Neural cell (in vitro differentiated cells): Measurements from ENCODE around the gene SH3GL3. TPM values are rescaled to one million over a fixed set of nuclear protein-coding genes. Genes with fewer than 3 reads are reported as not detected.

Experiments
- H2AFZ ChIP-seq: fragments of 200-600, 300-800 bp; sonication (generic), shearing (Covaris generic); 2 replicates; pipeline ENCODE4 v1.6.0; 2014; ENCODE audit warnings: low read depth, mild to moderate bottlenecking, antibody characterized with exemption, low read length, moderate library complexity
- H3F3A ChIP-seq: fragments of 200-600 bp; shearing (Covaris generic); 2 replicates; pipeline ENCODE4 v1.6.1; 2016; ENCODE audit warnings: mild to moderate bottlenecking, moderate library complexity, mixed read lengths, antibody characterized with exemption, low read length; ENCODE audit not compliant: insufficient read depth, poor library complexity, severe bottlenecking
- H3K27ac ChIP-seq: fragments of 200-600, 300-800 bp; sonication (generic), shearing (Covaris generic); 2 replicates; pipeline ENCODE4 v1.5.1; 2014; ENCODE audit warnings: mild to moderate bottlenecking, low read length, moderate library complexity
- H3K27me3 ChIP-seq: fragments of 300-800, 200-600 bp; sonication (generic), shearing (Covaris generic); 2 replicates; pipeline ENCODE4 v1.6.0; 2014; ENCODE audit warnings: mild to moderate bottlenecking, low read depth, low read length, moderate library complexity; ENCODE audit not compliant: insufficient read depth
- H3K36me3 ChIP-seq: fragments of 300-800, 200-600 bp; sonication (generic), shearing (Covaris generic); 2 replicates; pipeline ENCODE4 v1.5.1; 2014; ENCODE audit warnings: mild to moderate bottlenecking, antibody characterized with exemption, low read length, moderate library complexity; ENCODE audit not compliant: insufficient read depth
- H3K4me2 ChIP-seq: fragments of 300-800, 200-600 bp; sonication (generic), shearing (Covaris generic); 2 replicates; pipeline ENCODE4 v1.6.0; 2014; ENCODE audit warnings: mild to moderate bottlenecking, low read length
- H3K4me3 ChIP-seq: fragments of 300-800, 200-600 bp; sonication (generic), shearing (Covaris generic); 2 replicates; pipeline ENCODE4 v1.5.1; 2014; ENCODE audit warnings: mild to moderate bottlenecking, low read length, moderate library complexity
- H3K79me2 ChIP-seq: fragments of 200-600 bp; shearing (Covaris generic); replicated peaks from 2 replicates; pipeline ENCODE4 v1.6.0; 2014; ENCODE audit warnings: mild to moderate bottlenecking, low read length, moderate library complexity; ENCODE audit not compliant: insufficient read depth
- H3K9ac ChIP-seq: fragments of 300-800, 200-600 bp; sonication (generic), shearing (Covaris generic); 2 replicates; pipeline ENCODE4 v1.6.1; 2016; ENCODE audit warnings: mild to moderate bottlenecking, low read length, mixed read lengths
- H3K9me2 ChIP-seq: fragments of 200-600 bp; shearing (Covaris generic); 2 replicates; pipeline ENCODE4 v1.6.1; 2016; ENCODE audit warnings: mild to moderate bottlenecking, low read length, mixed read lengths; ENCODE audit not compliant: insufficient read depth
- H3K9me3 ChIP-seq: fragments of 200-600, 300-800 bp; sonication (generic), shearing (Covaris generic); 2 replicates; pipeline ENCODE4 v1.6.1; 2016; ENCODE audit warnings: mild to moderate bottlenecking, mixed run types, low read length, moderate library complexity, mixed read lengths
- H4K20me1 ChIP-seq: fragments of 200-600 bp; shearing (Covaris generic); 2 replicates; pipeline ENCODE4 v1.6.1; 2016; ENCODE audit warnings: mild to moderate bottlenecking, mixed run types; ENCODE audit not compliant: insufficient read depth
- CTCF ChIP-seq: fragments of 450-650 bp; IDR thresholded peaks from 2 replicates; pipeline ENCODE4 v1.5.1; 2014; ENCODE audit warnings: antibody characterized with exemption, mild to moderate bottlenecking, moderate library complexity; ENCODE audit not compliant: poor library complexity, severe bottlenecking
- EP300 ChIP-seq: fragments of 450-650 bp; conservative IDR thresholded peaks from 2 replicates; pipeline ENCODE4 v1.6.1; 2014; ENCODE audit warnings: antibody characterized with exemption, mild to moderate bottlenecking, moderate library complexity; ENCODE audit not compliant: poor library complexity, severe bottlenecking
- EZH2 ChIP-seq: fragments of 200-600, 300-800 bp; shearing (Covaris generic), sonication (generic); IDR thresholded peaks from 2 replicates; pipeline ENCODE4 v1.6.1; 2014; ENCODE audit warnings: antibody characterized with exemption, low read length, borderline replicate concordance, mild to moderate bottlenecking; ENCODE audit not compliant: insufficient read depth, poor library complexity, severe bottlenecking
- MXI1 ChIP-seq: fragments of 450-650 bp; conservative IDR thresholded peaks from 2 replicates; pipeline ENCODE4 v1.6.1; 2014; ENCODE audit warnings: antibody characterized with exemption, mild to moderate bottlenecking; ENCODE audit not compliant: poor library complexity, severe bottlenecking
- POLR2AphosphoS5 ChIP-seq: IDR thresholded peaks from 2 replicates; pipeline ENCODE4 v1.6.1; 2012
- RAD21 ChIP-seq: fragments of 450-650 bp; conservative IDR thresholded peaks from 2 replicates; pipeline ENCODE4 v1.6.1; 2014; ENCODE audit warnings: antibody characterized with exemption, mild to moderate bottlenecking, moderate library complexity
- REST ChIP-seq: IDR thresholded peaks from 2 replicates; pipeline ENCODE4 v1.6.1; 2012; ENCODE audit warnings: borderline replicate concordance
- SMC3 ChIP-seq: fragments of 450-650 bp; conservative IDR thresholded peaks from 2 replicates; pipeline ENCODE4 v1.6.1; 2014; ENCODE audit warnings: antibody characterized with exemption, mild to moderate bottlenecking, moderate library complexity; ENCODE audit not compliant: poor library complexity
- TAF1 ChIP-seq: IDR thresholded peaks from 2 replicates; pipeline ENCODE4 v1.6.1; 2012; ENCODE audit warnings: low read depth
- polyA plus RNA-seq: library from polyadenylated mRNA; depleted of rRNA; stranded (reverse); fragments of >200 nt; gene quantifications from 2 replicates; pipeline ENCODE4 v1.2.3, GENCODE V29; 2014

Gene SH3GL3
- polyA plus RNA-seq, 1 donor from 2014 or later = 104 TPM

- TF ChIP-seq EP300 = no peak
- no peak for TF ChIP-seq MXI1
- no peak overlapping the region for H2AFZ ChIP-seq
- H3K9me3 ChIP-seq = peaks cover 6% of the 10 kb centered on the region
- no peaks in the 10 kb centered on the region for H3K9me2 ChIP-seq
- no peak overlapping the region for H3K9ac ChIP-seq
- no peaks in the 10 kb centered on the region for H3K79me2 ChIP-seq
- no peaks in the 10 kb centered on the region for H3K27me3 ChIP-seq
- H3K36me3 ChIP-seq = no peaks in the 10 kb centered on the region
- no peak overlapping the region for H3K27ac ChIP-seq
- H3K4me3 ChIP-seq = no peak overlapping the region
- H3F3A ChIP-seq = no peaks in the 10 kb centered on the region
- no peak overlapping the region for H3K4me2 ChIP-seq
- H4K20me1 ChIP-seq = no peaks in the 10 kb centered on the region
These were observed 98.8 kb downstream of the SH3GL3 start for GRCh38 chr15:83545804-83546511.

- TF ChIP-seq REST = no peak
- Histone ChIP-seq H4K20me1 (no peaks in the 10 kb centered on the region), H3K4me2 (no peak overlapping the region), H3K9me3 (peaks cover 6% of the 10 kb centered on the region), H3K27me3 (no peaks in the 10 kb centered on the region), H3F3A (no peaks in the 10 kb centered on the region), H3K27ac (no peak overlapping the region), H3K9me2 (no peaks in the 10 kb centered on the region), H3K9ac (no peak overlapping the region), H2AFZ (no peak overlapping the region), H3K36me3 (no peaks in the 10 kb centered on the region), H3K4me3 (no peak overlapping the region), H3K79me2 (no peaks in the 10 kb centered on the region)
These were observed 99.4 kb downstream of the SH3GL3 start for GRCh38 chr15:83546512-83546888.

GRCh38 chr15:83547168-83547567, 100.0 kb downstream of the SH3GL3 start:
- Histone ChIP-seq H2AFZ (no peak overlapping the region), H3K9ac (no peak overlapping the region), H4K20me1 (no peaks in the 10 kb centered on the region), H3K9me3 (peaks cover 6% of the 10 kb centered on the region), H3F3A (no peaks in the 10 kb centered on the region), H3K9me2 (no peaks in the 10 kb centered on the region), H3K36me3 (no peaks in the 10 kb centered on the region), H3K4me2 (no peak overlapping the region), H3K27ac (no peak overlapping the region), H3K4me3 (no peak overlapping the region), H3K79me2 (no peaks in the 10 kb centered on the region), H3K27me3 (no peaks in the 10 kb centered on the region)
- TF ChIP-seq MXI1 (no peak), EZH2 (no peak), SMC3 (no peak), REST (no peak), TAF1 (no peak), POLR2AphosphoS5 (no peak), CTCF (no peak), RAD21 (no peak), EP300 (no peak)
